A673 (cell line): Measurements from ENCODE around the gene RGS14. TPM values are rescaled to one million over a fixed set of nuclear protein-coding genes. Genes with fewer than 3 reads are reported as not detected.

ENCODE experiments used
- BruUV-seq: library from RNA; stranded (reverse); fragments of 400-500 nt; replicated peaks from 2 replicates; lab custom pipeline; 2021; lab: Mats Ljungman, UMichigan
- CTCF ChIA-PET: fragments of 300-600 bp; sonication (Branson Sonifier 250); formaldehyde crosslinking; loops from one replicate; lab custom pipeline; 2022; ENCODE audit warnings: antibody characterized with exemption; lab: Charles Lee
- POLR2A ChIA-PET: fragments of 300-600 bp; sonication (Branson Sonifier 250); formaldehyde crosslinking; loops from one replicate; lab custom pipeline; 2022; ENCODE audit warnings: antibody characterized with exemption; ENCODE audit not compliant: low non-redundant PET; lab: Charles Lee
- DNase-seq: peaks from one replicate; pipeline ENCODE4 v3.0.0-alpha.2; 2015; ENCODE audit warnings: low spot score
- H3K27ac ChIP-seq: fragments of 200-600 bp; sonication (generic); 2 replicates; pipeline ENCODE4 v1.5.1; 2016; ENCODE audit warnings: mixed run types, low read depth, mild to moderate bottlenecking, mixed read lengths, antibody characterized with exemption, low read length; ENCODE audit not compliant: poor library complexity, severe bottlenecking
- H3K27me3 ChIP-seq: fragments of 200-600 bp; sonication (generic); replicated peaks from 2 replicates; pipeline ENCODE4 v1.6.1; 2017; ENCODE audit warnings: mixed run types, low read depth, mild to moderate bottlenecking, mixed read lengths, antibody characterized with exemption, low read length; ENCODE audit not compliant: insufficient read depth, poor library complexity
- H3K36me3 ChIP-seq: fragments of 200-600 bp; sonication (generic); 2 replicates; pipeline ENCODE4 v1.6.1; 2016; ENCODE audit warnings: mixed run types, mild to moderate bottlenecking, mixed read lengths, antibody characterized with exemption, low read length; ENCODE audit not compliant: insufficient read depth, poor library complexity, severe bottlenecking
- H3K4me1 ChIP-seq: fragments of 200-600 bp; sonication (generic); 2 replicates; pipeline ENCODE4 v1.6.1; 2017; ENCODE audit warnings: mixed run types, mild to moderate bottlenecking, mixed read lengths, antibody characterized with exemption, low read length; ENCODE audit not compliant: insufficient read depth, poor library complexity, severe bottlenecking
- H3K4me3 ChIP-seq: fragments of 200-600 bp; sonication (generic); 2 replicates; pipeline ENCODE4 v1.5.1; 2016; ENCODE audit warnings: low read depth, mixed run types, mild to moderate bottlenecking, mixed read lengths, low read length; ENCODE audit not compliant: poor library complexity, severe bottlenecking
- H3K9me3 ChIP-seq: fragments of 200-600 bp; sonication (generic); 2 replicates; pipeline ENCODE4 v1.6.1; 2016; ENCODE audit warnings: mixed run types, low read depth, mild to moderate bottlenecking, mixed read lengths, antibody characterized with exemption, low read length; ENCODE audit not compliant: poor library complexity, severe bottlenecking
- EZH2 ChIP-seq: fragments of 200-600 bp; sonication (generic); IDR thresholded peaks from 2 replicates; pipeline ENCODE4 v1.6.1; 2017; ENCODE audit warnings: borderline replicate concordance, low read depth, mild to moderate bottlenecking, mixed read lengths, antibody characterized with exemption, low read length; ENCODE audit not compliant: poor library complexity, severe bottlenecking
- intact Hi-C: fragments of 100-400 bp; cut with micrococcal nuclease; formaldehyde crosslinking; loops from one replicate; pipeline ENCODE4 v1.10.0; 2022; ENCODE audit not compliant: unreplicated experiment
- total RNA-seq: library from RNA; stranded (reverse); gene quantifications from 2 replicates; pipeline ENCODE4 v1.2.3, GENCODE V29; 2021
- TF ChIP-seq, protein P1 (sequence below): fragments of 300-800, 200-600 bp; sonication (generic); conservative IDR thresholded peaks from 2 replicates; pipeline ENCODE4 v1.5.1; 2017; ENCODE audit warnings: low read depth, mild to moderate bottlenecking, antibody characterized with exemption, low read length, moderate library complexity, mixed read lengths

Gene RGS14
- total RNA-seq, 1 experiment from 2014 or later, result 3.1 TPM

DNA sequence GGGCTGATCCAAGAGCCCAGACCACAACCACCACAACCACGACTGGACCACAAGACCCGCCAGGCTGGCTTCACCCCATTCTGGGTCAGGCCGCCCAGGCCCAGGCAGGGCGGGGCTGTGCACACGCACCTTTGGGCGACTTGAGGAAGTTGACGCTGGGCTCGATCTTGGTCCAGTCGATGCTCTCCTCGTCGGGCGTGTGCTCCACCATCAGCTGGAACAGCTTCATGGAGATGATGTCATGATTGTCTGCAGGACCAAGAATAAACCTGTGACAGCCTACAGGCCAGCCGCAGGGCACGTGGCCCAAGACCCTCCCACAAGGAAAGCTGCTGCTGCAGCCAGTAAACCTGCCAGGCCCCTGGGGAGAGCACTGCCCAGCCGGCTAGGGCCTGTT, 23.6 kb upstream of the RGS14 start:
- Histone ChIP-seq H3K27ac (no peak overlapping the region), H3K4me3 (no peak overlapping the region), H3K4me1 (no peaks in the 10 kb centered on the region), H3K36me3 (peaks cover 25% of the 10 kb centered on the region), H3K27me3 (no peaks in the 10 kb centered on the region), H3K9me3 (no peaks in the 10 kb centered on the region)
- DNase-seq, result no peak
- BruUV-seq, result no TSS peak
- CTCF ChIA-PET, result no interaction called here
- intact Hi-C loops, result no loop called here
- POLR2A ChIA-PET, result no interaction called here
- TF ChIP-seq EZH2, result no peak
- TF ChIP-seq, protein P1, sequence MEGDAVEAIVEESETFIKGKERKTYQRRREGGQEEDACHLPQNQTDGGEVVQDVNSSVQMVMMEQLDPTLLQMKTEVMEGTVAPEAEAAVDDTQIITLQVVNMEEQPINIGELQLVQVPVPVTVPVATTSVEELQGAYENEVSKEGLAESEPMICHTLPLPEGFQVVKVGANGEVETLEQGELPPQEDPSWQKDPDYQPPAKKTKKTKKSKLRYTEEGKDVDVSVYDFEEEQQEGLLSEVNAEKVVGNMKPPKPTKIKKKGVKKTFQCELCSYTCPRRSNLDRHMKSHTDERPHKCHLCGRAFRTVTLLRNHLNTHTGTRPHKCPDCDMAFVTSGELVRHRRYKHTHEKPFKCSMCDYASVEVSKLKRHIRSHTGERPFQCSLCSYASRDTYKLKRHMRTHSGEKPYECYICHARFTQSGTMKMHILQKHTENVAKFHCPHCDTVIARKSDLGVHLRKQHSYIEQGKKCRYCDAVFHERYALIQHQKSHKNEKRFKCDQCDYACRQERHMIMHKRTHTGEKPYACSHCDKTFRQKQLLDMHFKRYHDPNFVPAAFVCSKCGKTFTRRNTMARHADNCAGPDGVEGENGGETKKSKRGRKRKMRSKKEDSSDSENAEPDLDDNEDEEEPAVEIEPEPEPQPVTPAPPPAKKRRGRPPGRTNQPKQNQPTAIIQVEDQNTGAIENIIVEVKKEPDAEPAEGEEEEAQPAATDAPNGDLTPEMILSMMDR, result no peak

DNA sequence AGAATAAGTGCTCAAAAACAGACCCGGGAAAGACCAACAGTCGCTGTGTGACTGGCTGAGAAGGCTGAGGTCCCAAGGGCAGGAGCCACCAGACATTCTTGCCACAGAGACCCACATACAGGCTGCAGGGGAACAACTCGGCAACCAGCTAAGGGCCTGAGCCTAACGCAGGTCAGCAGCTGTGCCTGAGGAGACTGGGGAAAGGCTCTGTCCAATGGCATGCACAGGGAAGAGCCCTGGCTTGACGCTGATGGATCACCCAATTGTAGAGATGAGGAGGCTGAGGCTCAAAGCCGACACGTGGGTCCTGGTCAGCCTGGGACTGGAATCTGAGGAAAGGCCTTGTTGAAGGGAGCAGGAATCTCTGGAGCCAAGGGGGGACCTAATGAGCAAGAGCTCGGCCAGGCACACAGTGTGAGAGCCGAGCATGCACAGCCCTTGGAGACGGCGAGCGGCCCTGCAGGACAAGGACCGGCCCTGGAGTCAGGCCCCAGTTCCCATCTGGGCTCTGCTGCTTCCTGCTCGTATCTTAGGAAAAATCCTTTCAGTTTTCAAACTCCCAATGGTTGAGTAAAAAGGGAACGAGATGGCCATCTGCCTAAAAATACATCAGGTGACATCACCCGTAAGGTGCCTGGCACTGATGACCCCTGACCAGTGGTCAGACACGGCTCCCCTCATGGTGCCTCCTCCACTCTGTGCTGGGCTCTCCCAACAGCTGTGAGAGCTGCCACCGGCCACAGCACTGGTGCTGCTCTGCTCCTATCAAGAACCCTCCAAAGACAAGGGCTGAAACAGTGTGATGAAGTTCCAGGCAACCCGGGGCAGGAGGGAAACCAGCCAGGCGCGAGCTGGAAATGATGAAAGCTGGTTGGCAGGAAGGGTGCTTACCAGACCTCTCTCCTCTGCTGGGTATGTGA, 22.7 kb upstream of the RGS14 start:
- Histone ChIP-seq H3K4me1 (no peaks in the 10 kb centered on the region), H3K27ac (no peak overlapping the region), H3K9me3 (no peaks in the 10 kb centered on the region), H3K36me3 (peaks cover 25% of the 10 kb centered on the region), H3K4me3 (no peak overlapping the region), H3K27me3 (no peaks in the 10 kb centered on the region)
- ChIA-PET POLR2A (no interaction called here), CTCF (no interaction called here)
- DNase-seq, result no peak
- intact Hi-C loops, result no loop called here
- no peak for TF ChIP-seq EZH2
- TF ChIP-seq, protein P1, result no peak
- no TSS peak for BruUV-seq

DNA sequence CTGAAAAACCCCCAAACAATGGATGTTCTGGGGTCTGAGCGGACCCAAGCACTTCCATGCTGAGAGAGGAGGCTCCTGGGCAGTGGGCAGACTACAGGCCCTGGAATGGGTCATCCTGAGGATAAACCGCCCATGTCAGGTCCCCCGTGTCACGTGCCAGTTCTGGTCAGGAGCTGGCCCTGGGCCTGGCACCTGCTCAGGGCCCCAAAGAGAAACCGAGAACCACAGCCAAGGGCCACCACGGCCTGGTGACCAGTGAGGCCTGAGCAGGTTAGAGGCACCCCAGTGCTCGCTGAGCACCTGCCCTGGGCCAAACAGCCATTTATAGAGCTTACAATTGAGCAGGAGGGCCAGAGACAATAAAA, 22.0 kb upstream of the RGS14 start:
- POLR2A ChIA-PET, result no interaction called here
- intact Hi-C loops, result no loop called here
- Histone ChIP-seq H3K27ac (no peak overlapping the region), H3K4me1 (no peaks in the 10 kb centered on the region), H3K27me3 (no peaks in the 10 kb centered on the region), H3K4me3 (no peak overlapping the region), H3K9me3 (no peaks in the 10 kb centered on the region), H3K36me3 (peaks cover 25% of the 10 kb centered on the region)
- CTCF ChIA-PET, result no interaction called here
- TF ChIP-seq, protein P1, result no peak
- no peak for TF ChIP-seq EZH2
- no TSS peak for BruUV-seq
- DNase-seq, result no peak
